Measurements from ENCODE around the gene ZNF385B. TPM values are rescaled to one million over a fixed set of nuclear protein-coding genes. Genes with fewer than 3 reads are reported as not detected.

ZNF385B gene
- total RNA-seq, 1 experiment from 2014 or later, result 2.2 TPM

- ChIA-PET POLR2A (no interaction called here), CTCF (no interaction called here)
- Mint-ChIP-seq H3K36me3 (no peaks in the 10 kb centered on the region), H3K27ac (no peak overlapping the region), H3K4me3 (no peak overlapping the region), H3K27me3 (ENCODE audit: low read depth) (no peaks in the 10 kb centered on the region), H3K4me1 (no peaks in the 10 kb centered on the region), H3K9me3 (no peaks in the 10 kb centered on the region)
- DNase-seq (ENCODE audit: low spot score) (no peak), ATAC-seq (no peak)
- TF ChIP-seq, protein P1, sequence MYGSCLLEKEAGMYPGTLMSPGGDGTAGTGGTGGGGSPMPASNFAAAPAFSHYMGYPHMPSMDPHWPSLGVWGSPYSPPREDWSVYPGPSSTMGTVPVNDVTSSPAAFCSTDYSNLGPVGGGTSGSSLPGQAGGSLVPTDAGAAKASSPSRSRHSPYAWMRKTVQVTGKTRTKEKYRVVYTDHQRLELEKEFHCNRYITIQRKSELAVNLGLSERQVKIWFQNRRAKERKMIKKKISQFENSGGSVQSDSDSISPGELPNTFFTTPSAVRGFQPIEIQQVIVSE (CRISPR knock-in tag; IDR thresholded peaks at IDR 0.05; ENCODE audit: borderline replicate concordance), result no peak
- TF ChIP-seq IRF1 (CRISPR knock-in tag; IDR thresholded peaks at IDR 0.05), result no peak
- TF ChIP-seq ETV6 (CRISPR knock-in tag; IDR thresholded peaks at IDR 0.05), result no peak
- TF ChIP-seq USF2 (CRISPR knock-in tag; IDR thresholded peaks at IDR 0.05), result no peak
- no peak for TF ChIP-seq NFYB (CRISPR knock-in tag; conservative IDR thresholded peaks at IDR 0.05; ENCODE audit: low read depth)
Measured at GRCh38 chr2:179702912-179703311, 158.5 kb downstream of the ZNF385B start.

DNA sequence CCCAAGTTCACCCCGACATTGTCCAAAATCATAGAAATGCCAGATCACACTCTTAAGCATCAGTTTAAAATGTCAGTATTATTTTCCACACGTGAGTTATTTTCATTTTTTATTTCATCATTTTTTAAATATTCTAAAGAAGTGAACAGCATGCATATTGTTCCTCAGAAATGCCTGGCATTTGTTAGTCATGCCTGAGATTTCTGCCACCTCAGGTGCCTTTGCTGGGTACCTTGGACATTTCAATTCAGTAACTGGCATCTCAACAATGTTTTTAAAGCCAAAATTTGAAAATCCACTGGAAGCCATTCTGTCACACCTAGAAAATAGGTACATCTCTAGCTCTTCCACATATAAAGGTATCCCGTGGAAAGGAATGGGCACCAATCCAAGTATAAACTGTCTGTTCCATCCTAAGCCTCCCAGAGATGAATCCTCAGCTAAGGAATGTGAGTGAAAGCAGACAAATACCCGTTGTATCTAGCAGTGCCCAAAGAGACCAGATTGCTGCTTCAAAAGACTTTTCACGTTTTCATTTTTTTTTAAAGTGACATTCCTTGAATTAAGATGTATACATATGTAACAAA is 159.8 kb downstream of the ZNF385B start:
- no peak for DNase-seq (ENCODE audit: low spot score)
- Mint-ChIP-seq H3K36me3 (no peaks in the 10 kb centered on the region), H3K9me3 (peaks cover 5% of the 10 kb centered on the region), H3K27ac (no peak overlapping the region), H3K27me3 (ENCODE audit: low read depth) (no peaks in the 10 kb centered on the region), H3K4me3 (no peak overlapping the region), H3K4me1 (no peaks in the 10 kb centered on the region)
- POLR2A ChIA-PET, result no interaction called here
- TF ChIP-seq RELA (CRISPR knock-in tag; IDR thresholded peaks at IDR 0.05; ENCODE audit: borderline replicate concordance), result no peak
- TF ChIP-seq SP1 (CRISPR knock-in tag; conservative IDR thresholded peaks at IDR 0.05), result no peak
- no peak for TF ChIP-seq JAZF1 (CRISPR knock-in tag; IDR thresholded peaks at IDR 0.05)
- no peak for TF ChIP-seq TEAD1 (CRISPR knock-in tag; IDR thresholded peaks at IDR 0.05)
- no peak for TF ChIP-seq IRF1 (CRISPR knock-in tag; IDR thresholded peaks at IDR 0.05)
- no peak for TF ChIP-seq SMAD4 (CRISPR knock-in tag; IDR thresholded peaks at IDR 0.05)
- no peak for TF ChIP-seq OVOL2 (CRISPR knock-in tag; IDR thresholded peaks at IDR 0.05; ENCODE audit: borderline replicate concordance)
- TF ChIP-seq, protein P1 (CRISPR knock-in tag; IDR thresholded peaks at IDR 0.05; ENCODE audit: borderline replicate concordance), result no peak
- TF ChIP-seq ZNF121 (CRISPR knock-in tag; IDR thresholded peaks at IDR 0.05), result no peak
- no peak for TF ChIP-seq ZNF232 (CRISPR knock-in tag; IDR thresholded peaks at IDR 0.05)
- CTCF ChIA-PET, result no interaction called here
- ATAC-seq, result no peak

DNA sequence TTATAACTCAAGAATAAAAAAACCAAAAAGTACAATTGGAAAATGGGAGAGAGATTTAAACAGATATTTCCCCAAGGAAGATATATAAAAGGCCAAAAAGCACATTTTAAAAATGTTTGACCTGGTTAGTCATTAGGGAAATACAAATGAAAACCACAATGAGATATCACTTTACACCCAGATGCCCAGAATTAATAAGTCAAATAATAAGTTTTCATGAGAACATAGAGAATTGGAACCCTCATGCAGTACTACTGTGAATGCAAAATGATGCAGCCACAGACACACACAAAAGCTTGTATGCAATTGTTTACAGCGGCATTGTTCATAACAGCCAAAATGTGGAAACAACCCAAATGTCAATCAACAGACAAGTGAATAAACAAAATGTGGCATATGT is 165.9 kb downstream of the ZNF385B start:
- Mint-ChIP-seq H3K36me3 (no peaks in the 10 kb centered on the region), H3K27me3 (ENCODE audit: low read depth) (no peaks in the 10 kb centered on the region), H3K9me3 (peaks cover 5% of the 10 kb centered on the region), H3K4me1 (peaks cover 5% of the 10 kb centered on the region; the same call in 1 of the 2 replicates), H3K27ac (no peak overlapping the region), H3K4me3 (no peak overlapping the region)
- ChIA-PET CTCF (no interaction called here), POLR2A (no interaction called here)
- ATAC-seq (no peak), DNase-seq (ENCODE audit: low spot score) (no peak)
- TF ChIP-seq SMAD4 (CRISPR knock-in tag; IDR thresholded peaks at IDR 0.05) (no peak), CTCF (IDR thresholded peaks at IDR 0.05) (no peak), HMGXB4 (CRISPR knock-in tag; IDR thresholded peaks at IDR 0.05) (no peak), NR3C1 (CRISPR knock-in tag; conservative IDR thresholded peaks at IDR 0.05; ENCODE audit: low read depth) (no peak), TP53 (CRISPR knock-in tag; IDR thresholded peaks at IDR 0.05) (no peak)
- TF ChIP-seq, protein P2, sequence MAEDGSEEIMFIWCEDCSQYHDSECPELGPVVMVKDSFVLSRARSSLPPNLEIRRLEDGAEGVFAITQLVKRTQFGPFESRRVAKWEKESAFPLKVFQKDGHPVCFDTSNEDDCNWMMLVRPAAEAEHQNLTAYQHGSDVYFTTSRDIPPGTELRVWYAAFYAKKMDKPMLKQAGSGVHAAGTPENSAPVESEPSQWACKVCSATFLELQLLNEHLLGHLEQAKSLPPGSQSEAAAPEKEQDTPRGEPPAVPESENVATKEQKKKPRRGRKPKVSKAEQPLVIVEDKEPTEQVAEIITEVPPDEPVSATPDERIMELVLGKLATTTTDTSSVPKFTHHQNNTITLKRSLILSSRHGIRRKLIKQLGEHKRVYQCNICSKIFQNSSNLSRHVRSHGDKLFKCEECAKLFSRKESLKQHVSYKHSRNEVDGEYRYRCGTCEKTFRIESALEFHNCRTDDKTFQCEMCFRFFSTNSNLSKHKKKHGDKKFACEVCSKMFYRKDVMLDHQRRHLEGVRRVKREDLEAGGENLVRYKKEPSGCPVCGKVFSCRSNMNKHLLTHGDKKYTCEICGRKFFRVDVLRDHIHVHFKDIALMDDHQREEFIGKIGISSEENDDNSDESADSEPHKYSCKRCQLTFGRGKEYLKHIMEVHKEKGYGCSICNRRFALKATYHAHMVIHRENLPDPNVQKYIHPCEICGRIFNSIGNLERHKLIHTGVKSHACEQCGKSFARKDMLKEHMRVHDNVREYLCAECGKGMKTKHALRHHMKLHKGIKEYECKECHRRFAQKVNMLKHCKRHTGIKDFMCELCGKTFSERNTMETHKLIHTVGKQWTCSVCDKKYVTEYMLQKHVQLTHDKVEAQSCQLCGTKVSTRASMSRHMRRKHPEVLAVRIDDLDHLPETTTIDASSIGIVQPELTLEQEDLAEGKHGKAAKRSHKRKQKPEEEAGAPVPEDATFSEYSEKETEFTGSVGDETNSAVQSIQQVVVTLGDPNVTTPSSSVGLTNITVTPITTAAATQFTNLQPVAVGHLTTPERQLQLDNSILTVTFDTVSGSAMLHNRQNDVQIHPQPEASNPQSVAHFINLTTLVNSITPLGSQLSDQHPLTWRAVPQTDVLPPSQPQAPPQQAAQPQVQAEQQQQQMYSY (CRISPR knock-in tag; IDR thresholded peaks at IDR 0.05), result no peak
- TF ChIP-seq, protein P3, sequence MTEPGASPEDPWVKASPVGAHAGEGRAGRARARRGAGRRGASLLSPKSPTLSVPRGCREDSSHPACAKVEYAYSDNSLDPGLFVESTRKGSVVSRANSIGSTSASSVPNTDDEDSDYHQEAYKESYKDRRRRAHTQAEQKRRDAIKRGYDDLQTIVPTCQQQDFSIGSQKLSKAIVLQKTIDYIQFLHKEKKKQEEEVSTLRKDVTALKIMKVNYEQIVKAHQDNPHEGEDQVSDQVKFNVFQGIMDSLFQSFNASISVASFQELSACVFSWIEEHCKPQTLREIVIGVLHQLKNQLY (CRISPR knock-in tag; IDR thresholded peaks at IDR 0.05), result no peak
- TF ChIP-seq, protein P4, sequence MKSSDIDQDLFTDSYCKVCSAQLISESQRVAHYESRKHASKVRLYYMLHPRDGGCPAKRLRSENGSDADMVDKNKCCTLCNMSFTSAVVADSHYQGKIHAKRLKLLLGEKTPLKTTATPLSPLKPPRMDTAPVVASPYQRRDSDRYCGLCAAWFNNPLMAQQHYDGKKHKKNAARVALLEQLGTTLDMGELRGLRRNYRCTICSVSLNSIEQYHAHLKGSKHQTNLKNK (CRISPR knock-in tag; IDR thresholded peaks at IDR 0.05), result no peak
